GM12878 (cell line): ENCODE results near the gene HPSE. TPM values are rescaled to one million over a fixed set of nuclear protein-coding genes. Genes with fewer than 3 reads are reported as not detected.

Experiments
- ATAC-seq: fragments of 200-7000 bp; cut with Tn5 transposase; 3 replicates; pipeline ENCODE4 v1.9.1; 2020; ENCODE audit warnings: mild to moderate bottlenecking, moderate library complexity
- BruUV-seq: library from RNA; stranded (reverse); fragments of 400-500 nt; replicated peaks from 2 replicates; lab custom pipeline; 2021; lab: Mats Ljungman, UMichigan
- CTCF ChIA-PET: fragments of 300-600 bp; sonication (Branson Sonifier 250); formaldehyde crosslinking; extraction: SDS; loops from one replicate; lab custom pipeline; 2021; ENCODE audit warnings: inconsistent platforms; lab: Yijun Ruan, JAX
- POLR2A ChIA-PET: fragments of 350-600 bp; formaldehyde crosslinking; extraction: SDS; loops from one replicate; lab custom pipeline; 2021; ENCODE audit warnings: inconsistent platforms; lab: Charles Lee
- RAD21 ChIA-PET: fragments of 300-600 bp; sonication (Branson Sonifier 250); formaldehyde crosslinking; loops from one replicate; lab custom pipeline; 2023; ENCODE audit warnings: antibody characterized with exemption; ENCODE audit not compliant: unreplicated experiment; lab: Charles Lee
- SMC1A ChIA-PET: fragments of 300-600 bp; sonication (Branson Sonifier 250); formaldehyde crosslinking; loops from one replicate; lab custom pipeline; 2023; ENCODE audit not compliant: unreplicated experiment, uncharacterized antibody; lab: Charles Lee
- DNase-seq: peaks from one replicate; pipeline ENCODE4 v3.0.0-alpha.2; 2011; ENCODE audit warnings: low read depth, low spot score
- FAIRE-seq: peaks from 3 replicates; lab custom pipeline; 2011; peaks lifted over from hg19 to GRCh38; lab: Jason Lieb, UNC
- H2AFZ ChIP-seq: 2 replicates; pipeline ENCODE4 v1.6.0; 2011; ENCODE audit warnings: low read depth, low read length, control low read depth; ENCODE audit not compliant: control insufficient read depth
- H3K27ac ChIP-seq: 2 replicates; pipeline ENCODE4 v1.5.1; 2011; ENCODE audit warnings: control low read depth; ENCODE audit not compliant: control insufficient read depth, insufficient read depth
- H3K27me3 ChIP-seq, 2 experiments: replicated peaks in 1 of 2; 2 replicates each; pipeline versions ENCODE4 v1.6.0 to v1.6.1; 2011; ENCODE audit warnings: low read length in 1 of 2; ENCODE audit not compliant: control insufficient read depth in 2 of 2, insufficient read depth in 2 of 2
- H3K36me3 ChIP-seq, 2 experiments: 2 replicates each; pipeline ENCODE4 v1.5.1; 2011; ENCODE audit warnings: low read length in 1 of 2; ENCODE audit not compliant: control insufficient read depth in 2 of 2, insufficient read depth in 2 of 2
- H3K4me1 ChIP-seq: 2 replicates; pipeline ENCODE4 v1.6.1; 2011; ENCODE audit warnings: mild to moderate bottlenecking, low read length, moderate library complexity, mixed read lengths; ENCODE audit not compliant: control insufficient read depth, insufficient read depth
- H3K4me2 ChIP-seq: 2 replicates; pipeline ENCODE4 v1.6.0; 2011; ENCODE audit warnings: control low read depth; ENCODE audit not compliant: control insufficient read depth, insufficient read depth
- H3K4me3 ChIP-seq: fragments of 200-600 bp; sonication (generic); 2 replicates; pipeline ENCODE4 v1.5.1; 2016
- H3K79me2 ChIP-seq: 2 replicates; pipeline ENCODE4 v1.6.0; 2011; ENCODE audit warnings: low read length; ENCODE audit not compliant: control insufficient read depth, insufficient read depth
- H3K9ac ChIP-seq: 2 replicates; pipeline ENCODE4 v1.8.0; 2011; ENCODE audit warnings: low read length, control low read depth, mixed read lengths; ENCODE audit not compliant: control insufficient read depth, insufficient read depth
- H3K9me3 ChIP-seq: replicated peaks from 3 replicates; pipeline ENCODE4 v1.5.1; 2011; ENCODE audit warnings: mild to moderate bottlenecking, low read length; ENCODE audit not compliant: control insufficient read depth, insufficient read depth
- H4K20me1 ChIP-seq: 2 replicates; pipeline ENCODE4 v1.6.0; 2011; ENCODE audit not compliant: control insufficient read depth, insufficient read depth
- BCL11A ChIP-seq: IDR thresholded peaks from 2 replicates; pipeline ENCODE4 v1.6.1; 2011; ENCODE audit warnings: low read depth, low read length
- EGR1 ChIP-seq, 2 experiments: IDR thresholded peaks; 1 replicate in 1 of 2; 2 replicates in 1 of 2; pipeline ENCODE4 v1.6.1; 2011 to 2012; ENCODE audit warnings: low read depth in 2 of 2, low read length in 2 of 2, borderline replicate concordance in 1 of 2, mild to moderate bottlenecking in 1 of 2, moderate library complexity in 1 of 2
- ETV6 ChIP-seq, 2 experiments: fragments of 450-650 bp in 1 of 2; IDR thresholded peaks in 1 of 2; conservative IDR thresholded peaks in 1 of 2; 2 replicates each; pipeline ENCODE4 v1.6.1; 2014; ENCODE audit warnings: antibody characterized with exemption in 1 of 2, borderline replicate concordance in 1 of 2, low read depth in 1 of 2, mild to moderate bottlenecking in 1 of 2, moderate library complexity in 1 of 2
- FOS ChIP-seq: IDR thresholded peaks from 3 replicates; pipeline ENCODE4 v1.6.1; 2011; ENCODE audit warnings: borderline replicate concordance; ENCODE audit not compliant: insufficient read length; ENCODE audit errors: extremely low read depth
- JUND ChIP-seq: IDR thresholded peaks from 2 replicates; pipeline ENCODE4 v1.6.1; 2012; ENCODE audit warnings: low read depth, mild to moderate bottlenecking, low read length, improper control_type of control experiment, moderate library complexity
- LARP7 ChIP-seq: fragments of 450-650 bp; IDR thresholded peaks from 2 replicates; pipeline ENCODE4 v1.6.1; 2017; ENCODE audit warnings: mild to moderate bottlenecking
- MXI1 ChIP-seq: fragments of 150-350 bp; IDR thresholded peaks from 2 replicates; pipeline ENCODE4 v1.6.1; 2011; ENCODE audit warnings: low read depth, mild to moderate bottlenecking, inconsistent platforms, low read length, improper control_type of control experiment
- NR2C1 ChIP-seq: fragments of 450-650 bp; IDR thresholded peaks from 2 replicates; pipeline ENCODE4 v1.6.1; 2017; ENCODE audit warnings: antibody characterized with exemption, mild to moderate bottlenecking, moderate library complexity
- NR2F1 ChIP-seq: fragments of 450-650 bp; conservative IDR thresholded peaks from 2 replicates; pipeline ENCODE4 v1.6.1; 2017; ENCODE audit warnings: mild to moderate bottlenecking
- POLR2AphosphoS5 ChIP-seq: IDR thresholded peaks from 2 replicates; pipeline ENCODE4 v1.6.1; 2011; ENCODE audit warnings: mild to moderate bottlenecking, low read length, inconsistent platforms
- RAD21 ChIP-seq: IDR thresholded peaks from 2 replicates; pipeline ENCODE4 v1.6.1; 2011; ENCODE audit warnings: mild to moderate bottlenecking, low read depth, low read length, moderate library complexity; ENCODE audit not compliant: insufficient read depth
- SMAD1 ChIP-seq: fragments of 450-650 bp; IDR thresholded peaks from 2 replicates; pipeline ENCODE4 v1.6.1; 2018; ENCODE audit warnings: mild to moderate bottlenecking, low read depth; ENCODE audit not compliant: partially characterized antibody
- ZBED1 ChIP-seq: IDR thresholded peaks from 2 replicates; pipeline ENCODE4 v1.6.1; 2016; ENCODE audit warnings: borderline replicate concordance
- WGBS: methylation state at CpG from one replicate; pipeline ENCODE4 v1.1.6; 2016; ENCODE audit warnings: low lambda C conversion rate; ENCODE audit not compliant: insufficient replicate concordance, insufficient coverage; ENCODE audit errors: missing lambda C conversion rate; 5-methylcytosine and 5-hydroxymethylcytosine counted together
- in situ Hi-C: fragments of 300-500 bp; cut with MboI; formaldehyde crosslinking; loops from 9 replicates; pipeline ENCODE4 v1.14.3; 2018; ENCODE audit warnings: mixed read lengths
- intact Hi-C: fragments of 100-400 bp; cut with micrococcal nuclease; formaldehyde crosslinking; loops from one replicate; pipeline ENCODE4 v1.14.2; 2022; ENCODE audit not compliant: unreplicated experiment
- polyA plus RNA-seq, 11 experiments: library from polyadenylated mRNA; depleted of rRNA in 4 of 11; unstranded in 6 of 11; stranded (reverse) in 5 of 11; fragments of >200 nt; fragmentation: Nextera tagmentation in 4 of 11; fragmentation: Illumina TruSeq in 1 of 11; extraction: Ambion mirVana in 4 of 11; extraction: Trizol in 1 of 11; gene quantifications; 1 replicate in 1 of 11; 2 replicates in 10 of 11; pipeline versions ENCODE4 v1.2.1 to v1.2.3, GENCODE V29; 2011 to 2016; ENCODE audit warnings: inconsistent platforms in 2 of 11, missing spikeins in 2 of 11, low read depth in 1 of 11
- total RNA-seq, 4 experiments: library from RNA; depleted of rRNA in 3 of 4; stranded (reverse); fragments of >200 nt in 3 of 4; fragmentation: Illumina TruSeq in 1 of 4; extraction: Trizol in 1 of 4; gene quantifications; 2 replicates each; pipeline versions ENCODE4 v1.2.1 to v1.2.3, GENCODE V29; 2013 to 2021
- TF ChIP-seq, protein P1 (sequence below): fragments of 450-650 bp; IDR thresholded peaks from 2 replicates; pipeline ENCODE4 v1.6.1; 2018; ENCODE audit warnings: mild to moderate bottlenecking, low read depth, moderate library complexity; ENCODE audit not compliant: partially characterized antibody
- TF ChIP-seq, protein P2 (sequence below): fragments of 450-650 bp; IDR thresholded peaks from 2 replicates; pipeline ENCODE4 v1.6.1; 2018; ENCODE audit warnings: borderline replicate concordance, mild to moderate bottlenecking; ENCODE audit not compliant: partially characterized antibody
- TF ChIP-seq, protein P3 (sequence below): fragments of 450-650 bp; IDR thresholded peaks from 2 replicates; pipeline ENCODE4 v1.6.1; 2014; ENCODE audit warnings: mild to moderate bottlenecking

The HPSE gene
- total and polyA plus RNA-seq, 10 of the 15 experiments (the other 5 are each of a cell fraction or from before 2014, with no cell fraction given), result 0.16 to 0.89 (median 0.58) TPM

DNA sequence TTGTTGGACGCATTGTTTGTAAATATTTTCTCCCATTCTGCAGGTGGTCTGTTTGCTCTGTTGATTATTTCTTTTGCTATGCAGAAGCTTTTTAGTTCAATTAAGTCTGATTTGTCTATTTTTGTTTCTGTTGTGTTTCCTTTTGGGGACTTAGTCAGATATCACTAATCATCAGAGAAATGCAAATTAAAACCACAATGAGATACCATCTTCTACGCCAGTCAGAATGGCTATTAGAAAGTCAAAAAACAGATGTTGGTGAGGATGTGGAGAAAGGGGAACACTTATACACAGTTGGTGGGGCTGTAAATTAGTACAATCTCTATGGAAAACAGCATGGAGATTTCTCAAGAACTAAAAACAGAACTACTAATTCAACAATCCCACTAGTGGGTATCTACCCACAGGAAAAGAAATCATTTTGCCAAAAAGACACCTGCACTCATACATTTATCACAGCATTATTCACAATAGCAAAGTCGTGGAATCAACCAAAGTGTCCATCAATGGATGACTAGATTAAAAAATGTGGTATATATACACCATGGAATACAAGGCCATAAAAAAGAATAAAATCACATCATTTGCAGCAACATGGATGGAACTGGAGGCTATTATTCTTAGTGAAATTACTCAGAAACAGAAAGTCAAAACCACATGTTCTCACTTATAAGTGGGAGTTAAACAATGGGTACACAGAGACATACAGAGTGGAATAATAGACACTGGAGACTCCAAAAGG lies 58.2 kb downstream of the HPSE start:
- ATAC-seq (peak; percentile 70), FAIRE-seq (peak; percentile 23), DNase-seq (no peak)
- Histone ChIP-seq H4K20me1 (no peaks in the 10 kb centered on the region), H3K27me3 (no peaks in the 10 kb centered on the region), H3K79me2 (peaks cover 24% of the 10 kb centered on the region), H3K4me3 (peak overlapping the region; percentile 26; the same call in 1 of the 2 replicates), H3K4me1 (peaks cover 44% of the 10 kb centered on the region), H3K36me3 (peaks cover 2 to 7% of the 10 kb centered on the region in 2 experiments; a peak in 3 of 4 replicates), H3K27ac (peak overlapping the region; percentile 78), H2AFZ (no peak overlapping the region), H3K9me3 (no peaks in the 10 kb centered on the region), H3K9ac (no peak overlapping the region), H3K4me2 (peak overlapping the region; percentile 85)
- in situ Hi-C loops (no loop called here), intact Hi-C loops (loop anchor here (1.0 kb wide), 1 partner anchor 166 kb away; no protein-coding TSS in a partner anchor)
- ChIA-PET RAD21 (interaction anchor here (0.6 to 1.3 kb wide), 6 partner anchors 8 to 371 kb away, joined by 3 to 8 read pairs (median 3); partner anchors contain the start of genes COQ2 and PLAC8), POLR2A (interaction anchor here (1.4 kb wide), 1 partner anchor 55 kb away, joined by 3 read pairs; no protein-coding TSS in a partner anchor), SMC1A (interaction anchor here (1.0 to 7.1 kb wide), 6 partner anchors 10 to 201 kb away, joined by 3 to 42 read pairs (median 6); no protein-coding TSS in a partner anchor), CTCF (interaction anchor here (0.7 to 1.4 kb wide), 5 partner anchors 10 to 68 kb away, joined by 3 to 8 read pairs (median 4); no protein-coding TSS in a partner anchor)
- BruUV-seq, result TSS peak; percentile 96
- WGBS, result 3% methylated on average over 3 of the region's 3 CpGs
- TF ChIP-seq ZBED1 (no peak), FOS (no peak), NR2C1 (no peak), RAD21 (no peak), POLR2AphosphoS5 (no peak), BCL11A (peak; percentile 87), SMAD1 (no peak), JUND (peak; percentile 46; the same call in 1 of the 2 replicates), LARP7 (no peak), MXI1 (no peak), ETV6 (conservative IDR thresholded peaks at IDR 0.05 in 1 of 2, IDR thresholded peaks at IDR 0.05 in 1 of 2; ENCODE audit: borderline replicate concordance in 1 of 2, low read depth in 1 of 2) (no peak), NR2F1 (peak; percentile 77), EGR1 (IDR thresholded peaks at IDR 0.05; ENCODE audit: borderline replicate concordance in 1 of 2, low read depth in 2 of 2, low read length in 2 of 2) (no peak)
- TF ChIP-seq, protein P1, sequence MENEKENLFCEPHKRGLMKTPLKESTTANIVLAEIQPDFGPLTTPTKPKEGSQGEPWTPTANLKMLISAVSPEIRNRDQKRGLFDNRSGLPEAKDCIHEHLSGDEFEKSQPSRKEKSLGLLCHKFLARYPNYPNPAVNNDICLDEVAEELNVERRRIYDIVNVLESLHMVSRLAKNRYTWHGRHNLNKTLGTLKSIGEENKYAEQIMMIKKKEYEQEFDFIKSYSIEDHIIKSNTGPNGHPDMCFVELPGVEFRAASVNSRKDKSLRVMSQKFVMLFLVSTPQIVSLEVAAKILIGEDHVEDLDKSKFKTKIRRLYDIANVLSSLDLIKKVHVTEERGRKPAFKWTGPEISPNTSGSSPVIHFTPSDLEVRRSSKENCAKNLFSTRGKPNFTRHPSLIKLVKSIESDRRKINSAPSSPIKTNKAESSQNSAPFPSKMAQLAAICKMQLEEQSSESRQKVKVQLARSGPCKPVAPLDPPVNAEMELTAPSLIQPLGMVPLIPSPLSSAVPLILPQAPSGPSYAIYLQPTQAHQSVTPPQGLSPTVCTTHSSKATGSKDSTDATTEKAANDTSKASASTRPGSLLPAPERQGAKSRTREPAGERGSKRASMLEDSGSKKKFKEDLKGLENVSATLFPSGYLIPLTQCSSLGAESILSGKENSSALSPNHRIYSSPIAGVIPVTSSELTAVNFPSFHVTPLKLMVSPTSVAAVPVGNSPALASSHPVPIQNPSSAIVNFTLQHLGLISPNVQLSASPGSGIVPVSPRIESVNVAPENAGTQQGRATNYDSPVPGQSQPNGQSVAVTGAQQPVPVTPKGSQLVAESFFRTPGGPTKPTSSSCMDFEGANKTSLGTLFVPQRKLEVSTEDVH, result no peak
- TF ChIP-seq, protein P2, sequence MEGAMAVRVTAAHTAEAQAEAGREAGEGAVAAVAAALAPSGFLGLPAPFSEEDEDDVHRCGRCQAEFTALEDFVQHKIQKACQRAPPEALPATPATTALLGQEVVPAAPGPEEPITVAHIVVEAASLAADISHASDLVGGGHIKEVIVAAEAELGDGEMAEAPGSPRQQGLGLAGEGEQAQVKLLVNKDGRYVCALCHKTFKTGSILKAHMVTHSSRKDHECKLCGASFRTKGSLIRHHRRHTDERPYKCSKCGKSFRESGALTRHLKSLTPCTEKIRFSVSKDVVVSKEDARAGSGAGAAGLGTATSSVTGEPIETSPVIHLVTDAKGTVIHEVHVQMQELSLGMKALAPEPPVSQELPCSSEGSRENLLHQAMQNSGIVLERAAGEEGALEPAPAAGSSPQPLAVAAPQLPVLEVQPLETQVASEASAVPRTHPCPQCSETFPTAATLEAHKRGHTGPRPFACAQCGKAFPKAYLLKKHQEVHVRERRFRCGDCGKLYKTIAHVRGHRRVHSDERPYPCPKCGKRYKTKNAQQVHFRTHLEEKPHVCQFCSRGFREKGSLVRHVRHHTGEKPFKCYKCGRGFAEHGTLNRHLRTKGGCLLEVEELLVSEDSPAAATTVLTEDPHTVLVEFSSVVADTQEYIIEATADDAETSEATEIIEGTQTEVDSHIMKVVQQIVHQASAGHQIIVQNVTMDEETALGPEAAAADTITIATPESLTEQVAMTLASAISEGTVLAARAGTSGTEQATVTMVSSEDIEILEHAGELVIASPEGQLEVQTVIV, result no peak
- TF ChIP-seq, protein P3, sequence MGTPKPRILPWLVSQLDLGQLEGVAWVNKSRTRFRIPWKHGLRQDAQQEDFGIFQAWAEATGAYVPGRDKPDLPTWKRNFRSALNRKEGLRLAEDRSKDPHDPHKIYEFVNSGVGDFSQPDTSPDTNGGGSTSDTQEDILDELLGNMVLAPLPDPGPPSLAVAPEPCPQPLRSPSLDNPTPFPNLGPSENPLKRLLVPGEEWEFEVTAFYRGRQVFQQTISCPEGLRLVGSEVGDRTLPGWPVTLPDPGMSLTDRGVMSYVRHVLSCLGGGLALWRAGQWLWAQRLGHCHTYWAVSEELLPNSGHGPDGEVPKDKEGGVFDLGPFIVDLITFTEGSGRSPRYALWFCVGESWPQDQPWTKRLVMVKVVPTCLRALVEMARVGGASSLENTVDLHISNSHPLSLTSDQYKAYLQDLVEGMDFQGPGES, result no peak
